IPS DF 6.9 (cell line): ENCODE data around the gene GFPT1.

Source experiments
- DNase-seq: peaks from one replicate; pipeline ENCODE4 v3.0.0-alpha.2; 2013; ENCODE audit warnings: low read depth, low spot score
- H3K27ac ChIP-seq: one replicate; pipeline ENCODE4 v1.5.1; 2013; ENCODE audit warnings: low read length, control low read depth
- H3K27me3 ChIP-seq: 2 replicates; pipeline ENCODE4 v1.6.1; 2013; ENCODE audit warnings: mild to moderate bottlenecking, low read length; ENCODE audit not compliant: control insufficient read depth, insufficient read depth
- H3K36me3 ChIP-seq: 2 replicates; pipeline ENCODE4 v1.6.1; 2013; ENCODE audit warnings: low read length; ENCODE audit not compliant: control insufficient read depth, insufficient read depth
- H3K4me1 ChIP-seq: 2 replicates; pipeline ENCODE4 v1.6.1; 2013; ENCODE audit warnings: low read length; ENCODE audit not compliant: control insufficient read depth, insufficient read depth
- H3K4me3 ChIP-seq: 2 replicates; pipeline ENCODE4 v1.5.1; 2013; ENCODE audit warnings: mild to moderate bottlenecking, low read length
- H3K9me3 ChIP-seq: 2 replicates; pipeline ENCODE4 v1.6.1; 2013; ENCODE audit warnings: low read length, inconsistent platforms; ENCODE audit not compliant: control insufficient read depth, insufficient read depth
- WGBS: extraction: QIAGEN DNeasy Blood & Tissue Kit; methylation state at CpG from one replicate; pipeline ENCODE4 v1.1.7; 2013; ENCODE audit warnings: mixed read lengths, missing lambda C conversion rate; ENCODE audit not compliant: insufficient read length, insufficient coverage; 5-methylcytosine and 5-hydroxymethylcytosine counted together

GFPT1 gene

GRCh38 chr2:69296421-69296820 is 90.6 kb downstream of the GFPT1 start:
- no CpG with 5 or more reads among the region's 3 CpGs for WGBS
- no peaks in the 10 kb centered on the region for H3K36me3 ChIP-seq
- no peak for DNase-seq
- H3K27ac ChIP-seq, result no peak overlapping the region
- no peaks in the 10 kb centered on the region for H3K27me3 ChIP-seq
- H3K9me3 ChIP-seq, result no peaks in the 10 kb centered on the region
- no peak overlapping the region for H3K4me3 ChIP-seq
- H3K4me1 ChIP-seq, result no peaks in the 10 kb centered on the region

- H3K4me3 ChIP-seq, result no peak overlapping the region
- no peaks in the 10 kb centered on the region for H3K9me3 ChIP-seq
- H3K4me1 ChIP-seq, result no peaks in the 10 kb centered on the region
- no peaks in the 10 kb centered on the region; the same call in 1 of the 2 replicates for H3K27me3 ChIP-seq
- no peaks in the 10 kb centered on the region for H3K36me3 ChIP-seq
- no peak overlapping the region for H3K27ac ChIP-seq
- no peak for DNase-seq
- WGBS, result no CpG with 5 or more reads among the region's 3 CpGs
These were observed 94.8 kb downstream of the GFPT1 start for GRCh38 chr2:69292256-69292655.

- no peaks in the 10 kb centered on the region for H3K4me1 ChIP-seq
- no peaks in the 10 kb centered on the region for H3K9me3 ChIP-seq
- H3K4me3 ChIP-seq, result no peak overlapping the region
- H3K36me3 ChIP-seq, result no peaks in the 10 kb centered on the region
- H3K27me3 ChIP-seq, result no peaks in the 10 kb centered on the region; the same call in 1 of the 2 replicates
- no CpG with 5 or more reads among the region's 3 CpGs for WGBS
- no peak overlapping the region for H3K27ac ChIP-seq
- no peak for DNase-seq
These were observed 95.3 kb downstream of the GFPT1 start for GRCh38 chr2:69291721-69292120.

GRCh38 chr2:69291004-69291650 is 95.9 kb downstream of the GFPT1 start:
- DNase-seq, result no peak

GRCh38 chr2:69288429-69288828 is 98.6 kb downstream of the GFPT1 start:
- Histone ChIP-seq H3K4me3 (no peak overlapping the region), H3K36me3 (no peaks in the 10 kb centered on the region), H3K9me3 (no peaks in the 10 kb centered on the region), H3K27me3 (no peaks in the 10 kb centered on the region; the same call in 1 of the 2 replicates), H3K27ac (no peak overlapping the region), H3K4me1 (no peaks in the 10 kb centered on the region)
- no peak for DNase-seq
- WGBS, result no CpG with 5 or more reads among the region's 1 CpG

More at GRCh38 chr2:69291004-69291650, 95.9 kb downstream of the GFPT1 start:
- Histone ChIP-seq H3K36me3 (no peaks in the 10 kb centered on the region), H3K27ac (no peak overlapping the region), H3K9me3 (no peaks in the 10 kb centered on the region), H3K4me1 (no peaks in the 10 kb centered on the region), H3K27me3 (no peaks in the 10 kb centered on the region; the same call in 1 of the 2 replicates), H3K4me3 (no peak overlapping the region)

GRCh38 chr2:69287544-69287943 is 99.5 kb downstream of the GFPT1 start:
- Histone ChIP-seq H3K36me3 (no peaks in the 10 kb centered on the region), H3K4me3 (no peak overlapping the region), H3K4me1 (no peaks in the 10 kb centered on the region), H3K27ac (no peak overlapping the region), H3K27me3 (no peaks in the 10 kb centered on the region; the same call in 1 of the 2 replicates), H3K9me3 (no peaks in the 10 kb centered on the region)
- DNase-seq, result no peak
- no CpG with 5 or more reads among the region's 5 CpGs for WGBS

GRCh38 chr2:69285379-69285894 is 101.6 kb downstream of the GFPT1 start:
- 100% methylated on average over 1 of the region's 3 CpGs for WGBS
- Histone ChIP-seq H3K27me3 (no peaks in the 10 kb centered on the region), H3K9me3 (no peaks in the 10 kb centered on the region), H3K4me1 (no peaks in the 10 kb centered on the region), H3K4me3 (no peak overlapping the region), H3K27ac (no peak overlapping the region), H3K36me3 (no peaks in the 10 kb centered on the region)
- no peak for DNase-seq

DNA sequence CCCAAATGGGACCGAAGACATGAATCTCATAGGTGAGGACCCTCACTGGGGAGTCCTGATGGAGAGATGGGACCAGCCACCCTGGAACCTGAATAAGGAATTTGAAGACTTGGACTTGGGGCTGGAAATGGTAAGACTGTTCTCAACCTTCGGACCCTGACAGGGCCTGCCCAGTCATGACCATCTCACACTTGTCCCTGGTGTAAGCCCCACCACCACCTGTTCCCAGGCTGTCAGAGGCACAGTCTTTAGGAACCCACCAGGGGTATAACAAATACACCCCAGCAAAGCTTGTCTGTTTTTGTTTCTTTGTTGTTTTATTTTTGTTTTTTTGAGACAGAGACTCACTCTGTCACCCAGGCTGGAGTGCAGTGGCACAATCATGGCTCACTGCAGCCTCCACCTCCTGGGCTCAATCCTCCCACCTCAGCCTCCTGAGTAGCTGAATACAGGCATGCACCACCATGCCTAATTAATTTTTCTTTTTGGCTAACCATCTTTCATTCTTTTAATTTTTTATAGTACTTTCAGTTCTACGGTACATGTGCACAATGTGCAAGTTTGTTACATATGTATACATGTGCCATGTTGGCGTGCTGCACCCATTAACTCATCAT is 106.1 kb downstream of the GFPT1 start:
- 0 out of 2 replicates have a peak, but pooled peaks cover 2% of the 10 kb centered on the region for H3K4me1 ChIP-seq
- no CpG with 5 or more reads among the region's 4 CpGs for WGBS
- no peaks in the 10 kb centered on the region for H3K36me3 ChIP-seq
- no peak for DNase-seq
- H3K9me3 ChIP-seq, result no peaks in the 10 kb centered on the region
- H3K27ac ChIP-seq, result no peak overlapping the region
- H3K4me3 ChIP-seq, result no peak overlapping the region
- no peaks in the 10 kb centered on the region for H3K27me3 ChIP-seq

GRCh38 chr2:69279931-69280681 is 106.9 kb downstream of the GFPT1 start:
- Histone ChIP-seq H3K9me3 (no peaks in the 10 kb centered on the region), H3K36me3 (no peaks in the 10 kb centered on the region), H3K27ac (no peak overlapping the region), H3K4me3 (no peak overlapping the region), H3K4me1 (0 out of 2 replicates have a peak, but pooled peaks cover 2% of the 10 kb centered on the region), H3K27me3 (no peaks in the 10 kb centered on the region)
- DNase-seq, result no peak
- WGBS, result no CpG with 5 or more reads among the region's 9 CpGs

- WGBS, result no CpG with 5 or more reads among the region's 2 CpGs
- DNase-seq, result no peak
- 0 out of 2 replicates have a peak, but pooled peaks cover 2% of the 10 kb centered on the region for H3K4me1 ChIP-seq
- H3K9me3 ChIP-seq, result no peaks in the 10 kb centered on the region
- H3K27me3 ChIP-seq, result no peaks in the 10 kb centered on the region
- no peaks in the 10 kb centered on the region for H3K36me3 ChIP-seq
- no peak overlapping the region for H3K4me3 ChIP-seq
- no peak overlapping the region for H3K27ac ChIP-seq
These were observed 107.8 kb downstream of the GFPT1 start for GRCh38 chr2:69279211-69279610.
